Right lobe of liver (tissue), 6 donors: ENCODE measurements around the gene RAP1GAP2. TPM values are rescaled to one million over a fixed set of nuclear protein-coding genes. Genes with fewer than 3 reads are reported as not detected.

Experiments
- ATAC-seq, 4 donors: fragments of 200-7000 bp; cut with Tn5 transposase; one replicate each; pipeline ENCODE4 v1.9.1; 2020; ENCODE audit warnings: mild to moderate bottlenecking in 4 of 4, moderate library complexity in 4 of 4
- DNase-seq, 3 donors: peaks; one replicate each; pipeline ENCODE4 v3.0.0-alpha.2; 2020
- H3K27ac ChIP-seq, 3 donors: fragments of 200-600 bp; one replicate each; pipeline ENCODE4 v1.8.0; 2022
- H3K27me3 ChIP-seq, 2 donors: fragments of 200-600 bp; one replicate each; pipeline ENCODE4 v1.8.0; 2022
- H3K36me3 ChIP-seq, 4 donors: fragments of 200-600 bp; sonication (generic) in 1 of 4; one replicate each; pipeline versions ENCODE4 v1.5.1 to v1.8.0; 2017 to 2022; ENCODE audit warnings: control low read depth in 1 of 4
- H3K4me1 ChIP-seq, 4 donors: fragments of 200-600 bp; sonication (generic) in 1 of 4; one replicate each; pipeline versions ENCODE4 v1.5.1 to v1.8.0; 2017 to 2022; ENCODE audit warnings: control low read depth in 1 of 4
- H3K4me3 ChIP-seq, 3 donors: fragments of 200-600 bp; one replicate each; pipeline ENCODE4 v1.8.0; 2022
- H3K9me3 ChIP-seq, 4 donors: fragments of 200-600 bp; sonication (generic) in 1 of 4; one replicate each; pipeline versions ENCODE4 v1.5.1 to v1.8.0; 2017 to 2022; ENCODE audit warnings: control low read depth in 1 of 4
- POLR2A ChIP-seq: fragments of 450-650 bp; IDR thresholded peaks from one replicate; pipeline ENCODE4 v1.6.1; 2017; ENCODE audit warnings: antibody characterized with exemption, mild to moderate bottlenecking
- WGBS: methylation state at CpG from one replicate; pipeline ENCODE4 v1.1.6; 2018; ENCODE audit warnings: low coverage, low lambda C conversion rate; ENCODE audit not compliant: insufficient coverage; ENCODE audit errors: missing lambda C conversion rate; 5-methylcytosine and 5-hydroxymethylcytosine counted together
- intact Hi-C, 2 donors: fragments of 100-400 bp; cut with DNase I; formaldehyde crosslinking; loops; one replicate each; pipeline versions ENCODE4 v1.11.2 to v1.14.1; 2022
- total RNA-seq, 6 experiments: library from RNA; depleted of rRNA in 2 of 6; stranded (reverse); fragments of >200 nt in 2 of 6; fragmentation: NEBNext Ultra II Directional in 3 of 6; extraction: Animal tissue kit (Norgen Biotek cat#: 25700) in 3 of 6; gene quantifications; one replicate each; pipeline versions ENCODE4 v1.1.0 to v1.2.4, GENCODE V29; 2016 to 2023
- TF ChIP-seq, protein P1 (sequence below), 4 donors: fragments of 200-600 bp in 3 of 4; fragments of 450-650 bp in 1 of 4; IDR thresholded peaks; one replicate each; pipeline versions ENCODE4 v1.5.1 to v1.8.0; 2016 to 2022; ENCODE audit warnings: antibody characterized with exemption in 4 of 4, mild to moderate bottlenecking in 2 of 4
- donor health status: DM: no; HTN: yes; CAD: no.
- donor health status: DM: no; HTN: no; CAD: no.
- donor health status: DM: no; HTN: no; CAD: no.
- donor health status: DM: no; HTN: yes; CAD: no.
- donor health status: DM: no; HTN: yes; CAD: no.

Gene RAP1GAP2
- total RNA-seq, 6 experiments from 2014 or later, result 1.0 to 3.8 (median 1.8) TPM

GRCh38 chr17:2932946-2933345 lies 136.7 kb downstream of the RAP1GAP2 start:
- Histone ChIP-seq H3K27me3 (no peaks in the 10 kb centered on the region), H3K36me3 (no peaks in the 10 kb centered on the region), H3K4me3 (no peak overlapping the region), H3K27ac (no peak overlapping the region), H3K4me1 (no peaks in the 10 kb centered on the region), H3K9me3 (no peaks in the 10 kb centered on the region)
- TF ChIP-seq, protein P1, sequence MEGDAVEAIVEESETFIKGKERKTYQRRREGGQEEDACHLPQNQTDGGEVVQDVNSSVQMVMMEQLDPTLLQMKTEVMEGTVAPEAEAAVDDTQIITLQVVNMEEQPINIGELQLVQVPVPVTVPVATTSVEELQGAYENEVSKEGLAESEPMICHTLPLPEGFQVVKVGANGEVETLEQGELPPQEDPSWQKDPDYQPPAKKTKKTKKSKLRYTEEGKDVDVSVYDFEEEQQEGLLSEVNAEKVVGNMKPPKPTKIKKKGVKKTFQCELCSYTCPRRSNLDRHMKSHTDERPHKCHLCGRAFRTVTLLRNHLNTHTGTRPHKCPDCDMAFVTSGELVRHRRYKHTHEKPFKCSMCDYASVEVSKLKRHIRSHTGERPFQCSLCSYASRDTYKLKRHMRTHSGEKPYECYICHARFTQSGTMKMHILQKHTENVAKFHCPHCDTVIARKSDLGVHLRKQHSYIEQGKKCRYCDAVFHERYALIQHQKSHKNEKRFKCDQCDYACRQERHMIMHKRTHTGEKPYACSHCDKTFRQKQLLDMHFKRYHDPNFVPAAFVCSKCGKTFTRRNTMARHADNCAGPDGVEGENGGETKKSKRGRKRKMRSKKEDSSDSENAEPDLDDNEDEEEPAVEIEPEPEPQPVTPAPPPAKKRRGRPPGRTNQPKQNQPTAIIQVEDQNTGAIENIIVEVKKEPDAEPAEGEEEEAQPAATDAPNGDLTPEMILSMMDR (IDR thresholded peaks at IDR 0.05), result no peak
- TF ChIP-seq POLR2A, result no peak
- intact Hi-C loops, result no loop called here
- WGBS, result 65% methylated on average over 9 of the region's 12 CpGs
- DNase-seq (no peak), ATAC-seq (no peak)

GRCh38 chr17:2933606-2934005 lies 137.4 kb downstream of the RAP1GAP2 start:
- no peak for ATAC-seq
- intact Hi-C loops, result no loop called here

GRCh38 chr17:2935632-2936031 lies 139.4 kb downstream of the RAP1GAP2 start:
- TF ChIP-seq, protein P1 (IDR thresholded peaks at IDR 0.05), result no peak
- TF ChIP-seq POLR2A, result no peak
- 67% methylated on average over 17 of the region's 21 CpGs for WGBS
- no peak overlapping the region for H3K27ac ChIP-seq
- H3K36me3 ChIP-seq, result no peaks in the 10 kb centered on the region
- no peak overlapping the region for H3K4me3 ChIP-seq
- H3K9me3 ChIP-seq, result no peaks in the 10 kb centered on the region
- ATAC-seq, result no peak
- no peaks in the 10 kb centered on the region for H3K27me3 ChIP-seq
- no peak for DNase-seq
- H3K4me1 ChIP-seq, result no peaks in the 10 kb centered on the region
- intact Hi-C loops, result no loop called here

More at GRCh38 chr17:2933606-2934005, 137.4 kb downstream of the RAP1GAP2 start:
- no peak overlapping the region for H3K4me3 ChIP-seq
- H3K27me3 ChIP-seq, result no peaks in the 10 kb centered on the region
- H3K36me3 ChIP-seq, result no peaks in the 10 kb centered on the region
- no peak for DNase-seq
- no peaks in the 10 kb centered on the region for H3K9me3 ChIP-seq
- no peaks in the 10 kb centered on the region for H3K4me1 ChIP-seq
- WGBS, result 57% methylated on average over 1 of the region's 11 CpGs
- no peak overlapping the region for H3K27ac ChIP-seq
- TF ChIP-seq POLR2A, result no peak
- TF ChIP-seq, protein P1 (IDR thresholded peaks at IDR 0.05), result no peak

GRCh38 chr17:2936351-2936750 lies 140.1 kb downstream of the RAP1GAP2 start:
- H3K36me3 ChIP-seq, result no peaks in the 10 kb centered on the region
- no peaks in the 10 kb centered on the region for H3K9me3 ChIP-seq
- H3K4me3 ChIP-seq, result no peak overlapping the region
- no peak overlapping the region for H3K27ac ChIP-seq
- no peaks in the 10 kb centered on the region for H3K4me1 ChIP-seq
- no peak for TF ChIP-seq POLR2A
- TF ChIP-seq, protein P1 (IDR thresholded peaks at IDR 0.05), result no peak
- intact Hi-C loops, result no loop called here
- ATAC-seq (no peak), DNase-seq (no peak)
- 62% methylated on average over 5 of the region's 5 CpGs for WGBS
- no peaks in the 10 kb centered on the region for H3K27me3 ChIP-seq

GRCh38 chr17:2936771-2937321 lies 140.6 kb downstream of the RAP1GAP2 start:
- no peak for DNase-seq
- Histone ChIP-seq H3K27me3 (no peaks in the 10 kb centered on the region), H3K9me3 (no peaks in the 10 kb centered on the region), H3K27ac (no peak overlapping the region), H3K4me3 (no peak overlapping the region), H3K4me1 (no peaks in the 10 kb centered on the region), H3K36me3 (no peaks in the 10 kb centered on the region)
- intact Hi-C loops, result no loop called here
- no peak for ATAC-seq
- 56% methylated on average over 7 of the region's 7 CpGs for WGBS
- no peak for TF ChIP-seq POLR2A
- TF ChIP-seq, protein P1 (IDR thresholded peaks at IDR 0.05), result no peak
